GM06990 (cell line): ENCODE measurements around the gene RANGRF.

Experiments used
- DNase-seq: peaks from one replicate; pipeline ENCODE4 v3.0.0-alpha.2; 2011; ENCODE audit not compliant: insufficient read length; ENCODE audit errors: extremely low read depth
- H3K27me3 ChIP-seq: replicated peaks from 2 replicates; pipeline ENCODE4 v1.6.0; 2011; ENCODE audit warnings: low read length; ENCODE audit not compliant: control insufficient read depth, insufficient read depth
- H3K36me3 ChIP-seq: 2 replicates; pipeline ENCODE4 v1.5.1; 2011; ENCODE audit warnings: low read length; ENCODE audit not compliant: control insufficient read depth, insufficient read depth
- H3K4me3 ChIP-seq: replicated peaks from 2 replicates; pipeline ENCODE4 v1.5.1; 2011; ENCODE audit warnings: low read depth, mild to moderate bottlenecking, control low read depth, low read length
- TF ChIP-seq, protein P1 (sequence below): IDR thresholded peaks from 2 replicates; pipeline ENCODE4 v1.5.1; 2011; ENCODE audit warnings: low read length, control low read depth, mild to moderate bottlenecking, inconsistent platforms; ENCODE audit not compliant: insufficient read depth, poor library complexity, severe bottlenecking

Gene RANGRF

DNA sequence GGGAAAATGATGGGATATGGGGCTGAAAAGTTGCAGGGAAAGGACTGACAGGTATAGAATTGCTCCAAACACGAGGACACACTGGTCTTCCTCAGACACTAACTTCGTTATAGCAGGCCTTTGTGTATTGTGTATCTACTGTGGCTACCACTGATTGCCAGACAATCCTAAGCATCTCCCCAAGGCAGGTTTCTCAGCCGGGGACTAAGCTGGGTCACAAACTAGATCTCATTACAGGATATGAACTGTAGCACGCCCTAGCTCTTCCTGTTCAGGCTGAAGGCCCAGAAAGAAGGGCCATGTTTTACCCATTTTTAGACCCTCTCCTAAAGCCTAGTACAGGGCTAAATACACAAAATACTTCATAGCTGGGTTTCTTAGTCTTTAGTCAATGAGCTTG, 5.1 kb upstream of the RANGRF start:
- no peak overlapping the region for H3K4me3 ChIP-seq
- TF ChIP-seq, protein P1, sequence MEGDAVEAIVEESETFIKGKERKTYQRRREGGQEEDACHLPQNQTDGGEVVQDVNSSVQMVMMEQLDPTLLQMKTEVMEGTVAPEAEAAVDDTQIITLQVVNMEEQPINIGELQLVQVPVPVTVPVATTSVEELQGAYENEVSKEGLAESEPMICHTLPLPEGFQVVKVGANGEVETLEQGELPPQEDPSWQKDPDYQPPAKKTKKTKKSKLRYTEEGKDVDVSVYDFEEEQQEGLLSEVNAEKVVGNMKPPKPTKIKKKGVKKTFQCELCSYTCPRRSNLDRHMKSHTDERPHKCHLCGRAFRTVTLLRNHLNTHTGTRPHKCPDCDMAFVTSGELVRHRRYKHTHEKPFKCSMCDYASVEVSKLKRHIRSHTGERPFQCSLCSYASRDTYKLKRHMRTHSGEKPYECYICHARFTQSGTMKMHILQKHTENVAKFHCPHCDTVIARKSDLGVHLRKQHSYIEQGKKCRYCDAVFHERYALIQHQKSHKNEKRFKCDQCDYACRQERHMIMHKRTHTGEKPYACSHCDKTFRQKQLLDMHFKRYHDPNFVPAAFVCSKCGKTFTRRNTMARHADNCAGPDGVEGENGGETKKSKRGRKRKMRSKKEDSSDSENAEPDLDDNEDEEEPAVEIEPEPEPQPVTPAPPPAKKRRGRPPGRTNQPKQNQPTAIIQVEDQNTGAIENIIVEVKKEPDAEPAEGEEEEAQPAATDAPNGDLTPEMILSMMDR = no peak
- no peaks in the 10 kb centered on the region for H3K36me3 ChIP-seq
- no peak for DNase-seq
- H3K27me3 ChIP-seq = no peaks in the 10 kb centered on the region

DNA sequence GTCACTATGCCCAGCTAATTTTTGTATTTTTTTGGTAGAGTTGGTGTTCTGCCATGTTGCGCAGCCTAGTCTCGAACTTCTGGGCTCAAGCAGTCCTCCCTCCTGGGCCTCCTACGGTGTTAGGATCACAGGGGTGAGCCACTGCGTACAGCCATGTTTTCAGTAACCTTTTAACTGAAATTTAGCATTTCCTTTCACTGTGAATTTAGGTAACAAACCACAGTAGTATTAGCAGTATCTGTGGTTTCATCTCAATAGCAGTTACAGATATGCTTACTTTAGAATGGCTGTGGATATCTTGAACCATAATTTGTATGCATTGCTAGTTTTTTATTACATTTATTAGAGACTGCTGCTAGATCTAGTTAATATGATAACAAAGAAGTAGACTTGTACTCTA, 4.3 kb upstream of the RANGRF start:
- Histone ChIP-seq H3K36me3 (no peaks in the 10 kb centered on the region), H3K4me3 (no peak overlapping the region), H3K27me3 (no peaks in the 10 kb centered on the region)
- DNase-seq = no peak
- TF ChIP-seq, protein P1 = no peak

DNA sequence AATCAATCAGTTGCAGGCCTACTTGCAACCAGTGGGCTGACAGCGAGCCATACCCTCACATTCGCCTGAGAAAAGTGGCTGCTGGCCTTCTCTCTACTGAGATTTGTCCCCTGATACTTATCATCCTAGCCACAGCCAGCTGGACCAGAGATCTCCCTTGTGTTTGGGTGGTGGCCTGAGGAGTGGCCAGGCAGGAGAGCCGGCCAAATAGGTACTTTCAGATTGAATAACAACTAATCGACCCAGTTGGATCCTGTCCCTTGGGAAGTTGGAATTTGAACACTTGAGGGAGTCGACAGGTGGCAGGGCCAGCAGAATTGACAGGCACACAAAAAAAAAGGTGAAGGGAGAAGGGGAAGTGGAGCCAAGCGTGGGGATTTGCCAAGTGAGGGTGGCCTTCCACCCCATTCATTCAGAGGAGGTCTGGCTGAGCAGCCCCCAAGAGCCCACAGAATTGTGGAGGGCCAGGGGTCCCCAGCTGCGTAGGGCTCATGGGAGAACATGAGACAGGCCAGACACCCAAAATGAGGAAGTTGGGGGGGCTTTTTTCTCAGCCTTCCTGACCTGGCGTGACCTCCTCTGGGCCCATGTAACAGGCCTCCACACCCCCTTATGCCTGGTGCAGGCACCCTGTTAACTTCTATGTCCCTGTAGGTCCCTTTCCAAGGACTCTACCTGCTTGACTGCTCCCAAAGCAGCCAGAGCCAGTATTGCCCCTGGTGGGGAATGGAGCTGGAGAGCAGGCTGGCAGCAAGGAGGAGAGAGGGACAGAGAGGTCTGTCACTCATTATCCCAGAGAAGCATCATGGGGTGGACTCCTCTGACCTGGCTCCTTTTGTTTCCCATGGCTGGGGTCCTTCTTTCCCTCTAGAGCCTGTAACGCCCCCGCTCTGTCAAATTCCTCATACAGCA, 2.9 kb upstream of the RANGRF start:
- no peak for DNase-seq
- Histone ChIP-seq H3K4me3 (no peak overlapping the region), H3K36me3 (no peaks in the 10 kb centered on the region), H3K27me3 (no peaks in the 10 kb centered on the region)
- TF ChIP-seq, protein P1 = no peak

DNA sequence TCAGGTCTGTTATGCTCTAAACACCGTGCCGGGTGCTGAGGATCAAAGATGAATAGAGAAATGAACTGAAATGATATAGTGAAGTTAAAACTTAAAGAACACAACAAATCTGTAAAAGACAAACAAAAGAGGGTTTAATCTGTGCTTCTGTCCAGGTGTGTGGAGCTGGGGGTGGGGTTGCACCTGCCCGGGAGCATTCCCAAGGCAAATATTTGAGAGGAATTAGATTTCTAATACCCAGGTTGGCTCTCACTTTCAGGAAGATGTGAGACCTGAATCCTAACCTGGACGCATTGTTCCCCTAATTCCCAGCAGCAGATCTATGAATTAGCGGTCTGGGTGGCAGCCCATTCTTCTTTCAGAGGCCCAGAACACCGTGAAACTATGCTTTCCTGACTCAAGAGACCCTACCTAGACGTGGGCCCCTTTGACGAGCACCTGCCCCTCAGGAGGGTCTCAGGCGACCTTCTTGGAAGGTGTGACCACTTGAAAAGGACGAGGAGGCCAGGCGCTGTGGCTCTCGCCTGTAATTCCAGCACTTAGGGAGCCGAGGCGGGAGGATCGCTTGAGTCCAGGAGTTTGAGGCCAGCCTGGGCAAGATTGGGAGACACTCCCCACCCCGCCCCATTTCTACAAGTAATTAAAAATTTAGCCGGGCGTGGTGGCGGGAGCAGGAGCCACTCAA, 677 bp upstream of the RANGRF start:
- peak overlapping the region; percentile 87 for H3K4me3 ChIP-seq

GRCh38 chr17:8289103-8289397, 580 bp downstream of the RANGRF start:
- Histone ChIP-seq H3K27me3 (no peaks in the 10 kb centered on the region), H3K4me3 (peak overlapping the region; percentile 87), H3K36me3 (no peaks in the 10 kb centered on the region; the same call in 1 of the 2 replicates)
- TF ChIP-seq, protein P1 = no peak
- DNase-seq = no peak

More for the DNA sequence above, 677 bp upstream of the RANGRF start:
- Histone ChIP-seq H3K36me3 (no peaks in the 10 kb centered on the region; the same call in 1 of the 2 replicates), H3K27me3 (no peaks in the 10 kb centered on the region)
- no peak for DNase-seq
- TF ChIP-seq, protein P1 = no peak
